HL-60 (cell line): Measurements from ENCODE around the gene ACSS3.

Experiments used
- DNase-seq, 2 experiments: peaks; one replicate each; pipeline ENCODE4 v3.0.0-alpha.2; 2010 to 2020; ENCODE audit warnings: low read depth in 1 of 2, low spot score in 1 of 2
- H3K27ac ChIP-seq: fragments of 250-450 bp; sonication (Bioruptor Pico); replicated peaks from 2 replicates; pipeline ENCODE4 v1.5.1; 2020; ENCODE audit warnings: mild to moderate bottlenecking, moderate library complexity
- H3K27me3 ChIP-seq: fragments of 250-450 bp; sonication (Bioruptor Pico); 2 replicates; pipeline ENCODE4 v1.5.1; 2021; ENCODE audit warnings: mild to moderate bottlenecking, moderate library complexity; ENCODE audit not compliant: insufficient read depth, poor library complexity, severe bottlenecking
- H3K4me3 ChIP-seq: replicated peaks from 2 replicates; pipeline ENCODE4 v1.5.1; 2011; ENCODE audit warnings: mild to moderate bottlenecking, control low read depth, low read length; ENCODE audit not compliant: insufficient read depth
- CTCF ChIP-seq: IDR thresholded peaks from one replicate; pipeline ENCODE4 v1.5.1; 2011; ENCODE audit warnings: low read length, control low read depth, inconsistent platforms; ENCODE audit not compliant: insufficient read depth
- GABPA ChIP-seq: IDR thresholded peaks from 2 replicates; pipeline ENCODE4 v1.6.1; 2012; ENCODE audit warnings: low read depth
- POLR2AphosphoS5 ChIP-seq: IDR thresholded peaks from 2 replicates; pipeline ENCODE4 v1.6.1; 2012; ENCODE audit warnings: low read depth
- REST ChIP-seq: IDR thresholded peaks from 2 replicates; pipeline ENCODE4 v1.6.1; 2012; ENCODE audit warnings: low read depth; ENCODE audit not compliant: insufficient replicate concordance
- SPI1 ChIP-seq: IDR thresholded peaks from 2 replicates; pipeline ENCODE4 v1.6.1; 2012; ENCODE audit warnings: low read depth, mild to moderate bottlenecking, borderline replicate concordance

ACSS3 gene

GRCh38 chr12:81249976-81250375, 172.1 kb downstream of the ACSS3 start:
- H3K27ac ChIP-seq, result no peak overlapping the region
- H3K4me3 ChIP-seq, result no peak overlapping the region
- H3K27me3 ChIP-seq, result no peaks in the 10 kb centered on the region
- no peak for DNase-seq
- TF ChIP-seq POLR2AphosphoS5 (no peak), REST (no peak), SPI1 (no peak), CTCF (no peak)

DNA sequence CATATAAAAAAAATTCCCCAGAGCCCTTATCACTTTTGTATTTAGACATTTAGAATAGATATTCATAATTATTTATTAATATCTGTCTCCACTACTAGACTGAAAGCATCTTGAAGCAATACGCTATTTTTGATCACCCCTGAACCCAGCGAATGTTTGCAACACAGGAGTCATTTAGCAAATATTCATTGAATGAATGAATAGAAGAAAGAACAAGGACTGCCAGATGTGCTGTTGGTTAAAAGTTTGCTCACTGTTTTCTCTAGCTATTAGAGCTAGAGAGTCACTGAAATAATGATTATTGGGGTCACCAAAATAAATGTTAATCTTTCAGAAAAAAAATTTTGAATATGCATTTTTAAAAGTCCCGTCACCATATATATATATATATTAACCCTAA, 174.3 kb downstream of the ACSS3 start:
- no peak for DNase-seq
- TF ChIP-seq CTCF, result no peak
- TF ChIP-seq GABPA, result no peak
- TF ChIP-seq SPI1, result no peak
- TF ChIP-seq REST, result no peak
- TF ChIP-seq POLR2AphosphoS5, result no peak
- H3K27ac ChIP-seq, result no peak overlapping the region

DNA sequence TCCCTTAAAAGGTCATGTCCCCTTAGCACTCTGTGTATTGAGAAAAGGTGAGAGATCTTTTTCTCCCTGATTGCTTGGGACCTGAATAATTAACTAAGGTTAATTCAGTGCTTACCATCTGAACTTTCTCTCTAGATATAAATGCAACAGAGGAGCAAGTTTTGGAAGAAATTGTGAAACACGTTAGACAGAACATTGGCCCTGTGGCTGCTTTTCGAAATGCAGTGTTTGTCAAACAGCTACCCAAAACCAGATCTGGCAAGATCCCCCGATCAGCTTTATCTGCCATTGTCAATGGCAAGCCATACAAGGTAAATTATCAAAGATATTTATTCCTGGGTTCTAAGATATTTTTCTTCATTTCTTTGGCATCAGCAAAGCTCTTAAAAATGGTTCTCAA, 175.5 kb downstream of the ACSS3 start:
- no peak for TF ChIP-seq CTCF
- no peak for TF ChIP-seq REST
- no peak for TF ChIP-seq GABPA
- TF ChIP-seq SPI1, result no peak
- no peak for TF ChIP-seq POLR2AphosphoS5
- DNase-seq, result no peak
- Histone ChIP-seq H3K27ac (no peak overlapping the region), H3K4me3 (no peak overlapping the region), H3K27me3 (no peaks in the 10 kb centered on the region)

More for the DNA sequence above, 174.3 kb downstream of the ACSS3 start:
- Histone ChIP-seq H3K27me3 (no peaks in the 10 kb centered on the region), H3K4me3 (no peak overlapping the region)
